HEK293 (cell line): ENCODE results near the gene GPBAR1.

Experiments used
- CTCF ChIA-PET: fragments of 350-600 bp; formaldehyde crosslinking; extraction: SDS; loops from one replicate; lab custom pipeline; 2021; ENCODE audit warnings: antibody characterized with exemption; lab: Yijun Ruan, JAX
- POLR2A ChIA-PET: fragments of 300-600 bp; formaldehyde crosslinking; extraction: SDS; loops from one replicate; lab custom pipeline; 2020; ENCODE audit warnings: antibody characterized with exemption, inconsistent platforms; lab: Yijun Ruan, JAX
- H3K27ac ChIP-seq: fragments of 200-500 bp; sonication (Bioruptor generic); 2 replicates; pipeline ENCODE4 v1.5.1; 2014; ENCODE audit warnings: low read depth, low read length, control low read depth, inconsistent platforms; ENCODE audit errors: extremely low read depth
- H3K36me3 ChIP-seq, 2 experiments: fragments of 200-500 bp in 1 of 2; sonication (Bioruptor generic) in 1 of 2; 1 replicate in 1 of 2; 2 replicates in 1 of 2; pipeline ENCODE4 v1.5.1; 2014 to 2017; ENCODE audit warnings: inconsistent platforms in 2 of 2, low read length in 2 of 2; ENCODE audit not compliant: control insufficient read depth in 2 of 2, insufficient read depth in 1 of 2
- H3K4me1 ChIP-seq: fragments of 200-500 bp; sonication (Bioruptor generic); 2 replicates; pipeline ENCODE4 v1.5.1; 2014; ENCODE audit warnings: mild to moderate bottlenecking, low read length, inconsistent platforms; ENCODE audit not compliant: control insufficient read depth, insufficient read depth
- H3K4me3 ChIP-seq: 2 replicates; pipeline ENCODE4 v1.5.1; 2011; ENCODE audit warnings: low read depth, mild to moderate bottlenecking, control low read depth, low read length, moderate library complexity
- H3K9me3 ChIP-seq: fragments of 200-500 bp; sonication (Bioruptor generic); 2 replicates; pipeline ENCODE4 v1.5.1; 2014; ENCODE audit warnings: low read depth, low read length, inconsistent platforms; ENCODE audit not compliant: control insufficient read depth, insufficient read depth
- EGR2 ChIP-seq: fragments of 450-650 bp; formaldehyde crosslinking; IDR thresholded peaks from 2 replicates; pipeline ENCODE4 v1.5.1; 2016; ENCODE audit warnings: low read depth, missing biosample characterization, missing genetic modification characterization
- KLF16 ChIP-seq: fragments of 450-650 bp; formaldehyde crosslinking; IDR thresholded peaks from 2 replicates; pipeline ENCODE4 v1.5.1; 2017; ENCODE audit warnings: missing biosample characterization, missing genetic modification characterization
- SP3 ChIP-seq: fragments of 450-650 bp; formaldehyde crosslinking; IDR thresholded peaks from 2 replicates; pipeline ENCODE4 v1.5.1; 2016; ENCODE audit warnings: missing biosample characterization, missing genetic modification characterization
- YY1 ChIP-seq: fragments of 450-650 bp; formaldehyde crosslinking; IDR thresholded peaks from 2 replicates; pipeline ENCODE4 v1.5.1; 2018; ENCODE audit warnings: missing biosample characterization, missing genetic modification characterization
- YY2 ChIP-seq: fragments of 450-650 bp; formaldehyde crosslinking; IDR thresholded peaks from 2 replicates; pipeline ENCODE4 v1.5.1; 2016; ENCODE audit warnings: missing biosample characterization, missing genetic modification characterization
- ZBTB48 ChIP-seq: fragments of 450-650 bp; formaldehyde crosslinking; IDR thresholded peaks from 2 replicates; pipeline ENCODE4 v1.5.1; 2016; ENCODE audit warnings: missing biosample characterization, missing genetic modification characterization
- ZNF133 ChIP-seq: fragments of 450-650 bp; formaldehyde crosslinking; IDR thresholded peaks from 2 replicates; pipeline ENCODE4 v1.5.1; 2016; ENCODE audit warnings: missing biosample characterization, missing genetic modification characterization
- ZNF140 ChIP-seq: fragments of 450-650 bp; formaldehyde crosslinking; IDR thresholded peaks from 2 replicates; pipeline ENCODE4 v1.5.1; 2016; ENCODE audit warnings: missing biosample characterization, missing genetic modification characterization
- ZNF169 ChIP-seq: fragments of 450-650 bp; formaldehyde crosslinking; IDR thresholded peaks from 2 replicates; pipeline ENCODE4 v1.5.1; 2016; ENCODE audit warnings: missing biosample characterization, missing genetic modification characterization
- ZNF26 ChIP-seq: fragments of 450-650 bp; formaldehyde crosslinking; IDR thresholded peaks from 2 replicates; pipeline ENCODE4 v1.5.1; 2016; ENCODE audit warnings: missing biosample characterization, missing genetic modification characterization
- ZNF266 ChIP-seq: fragments of 450-650 bp; formaldehyde crosslinking; IDR thresholded peaks from 2 replicates; pipeline ENCODE4 v1.5.1; 2016; ENCODE audit warnings: missing biosample characterization, missing genetic modification characterization, low read depth
- ZNF292 ChIP-seq: fragments of 450-650 bp; formaldehyde crosslinking; IDR thresholded peaks from 2 replicates; pipeline ENCODE4 v1.5.1; 2016; ENCODE audit warnings: low read depth, missing biosample characterization, missing genetic modification characterization, borderline replicate concordance
- ZNF529 ChIP-seq: fragments of 450-650 bp; formaldehyde crosslinking; IDR thresholded peaks from 2 replicates; pipeline ENCODE4 v1.5.1; 2017; ENCODE audit warnings: missing genetic modification characterization, missing biosample characterization; ENCODE audit not compliant: insufficient replicate concordance
- ZNF610 ChIP-seq: fragments of 450-650 bp; formaldehyde crosslinking; IDR thresholded peaks from 2 replicates; pipeline ENCODE4 v1.5.1; 2016; ENCODE audit warnings: missing biosample characterization, missing genetic modification characterization, borderline replicate concordance
- ZNF621 ChIP-seq: fragments of 450-650 bp; formaldehyde crosslinking; IDR thresholded peaks from 2 replicates; pipeline ENCODE4 v1.5.1; 2017; ENCODE audit warnings: missing biosample characterization, missing genetic modification characterization
- ZNF658 ChIP-seq: fragments of 450-650 bp; formaldehyde crosslinking; IDR thresholded peaks from 2 replicates; pipeline ENCODE4; 2016; ENCODE audit warnings: missing biosample characterization, missing genetic modification characterization
- ZNF701 ChIP-seq: fragments of 450-650 bp; formaldehyde crosslinking; IDR thresholded peaks from 2 replicates; pipeline ENCODE4 v1.5.1; 2016; ENCODE audit warnings: missing biosample characterization, missing genetic modification characterization
- ZNF707 ChIP-seq: fragments of 450-650 bp; formaldehyde crosslinking; IDR thresholded peaks from 2 replicates; pipeline ENCODE4 v1.5.1; 2016; ENCODE audit warnings: missing biosample characterization, missing genetic modification characterization
- ZNF792 ChIP-seq: fragments of 450-650 bp; formaldehyde crosslinking; IDR thresholded peaks from 2 replicates; pipeline ENCODE4 v1.5.1; 2016; ENCODE audit warnings: missing biosample characterization, missing genetic modification characterization
- ZSCAN5A ChIP-seq: fragments of 450-650 bp; formaldehyde crosslinking; IDR thresholded peaks from 2 replicates; pipeline ENCODE4 v1.5.1; 2016; ENCODE audit warnings: missing biosample characterization, missing genetic modification characterization
- TF ChIP-seq, protein P1 (sequence below): fragments of 450-650 bp; formaldehyde crosslinking; IDR thresholded peaks from 2 replicates; pipeline ENCODE4 v1.5.1; 2017; ENCODE audit warnings: missing biosample characterization, mild to moderate bottlenecking, missing genetic modification characterization, moderate library complexity

Gene GPBAR1

GRCh38 chr2:218273908-218274249 is 13.1 kb downstream of the GPBAR1 start:
- ChIA-PET CTCF (interaction anchor here (0.5 to 7.3 kb wide), 11 partner anchors 8 to 722 kb away, joined by 3 to 89 read pairs (median 4); partner anchors contain the start of gene TMBIM1), POLR2A (interaction anchor here (4.3 kb wide), 1 partner anchor 13 kb away, joined by 29 read pairs; no protein-coding TSS in a partner anchor)
- no peak overlapping the region for H3K27ac ChIP-seq
- H3K9me3 ChIP-seq, result no peaks in the 10 kb centered on the region
- H3K36me3 ChIP-seq, result peaks cover 6 to 64% of the 10 kb centered on the region in 2 experiments; a peak in 2 of 3 replicates
- no peak overlapping the region for H3K4me3 ChIP-seq
- TF ChIP-seq KLF16 (tag by site-specific recombination), result no peak
- no peak for TF ChIP-seq ZNF26 (tag by site-specific recombination)
- no peak for TF ChIP-seq ZNF169
- no peak for TF ChIP-seq EGR2
- TF ChIP-seq ZNF529 (tag by site-specific recombination), result no peak
- no peak for TF ChIP-seq ZNF292 (tag by site-specific recombination)
- peaks cover 3% of the 10 kb centered on the region; the same call in 1 of the 2 replicates for H3K4me1 ChIP-seq

- Histone ChIP-seq H3K36me3 (peaks cover 4 to 71% of the 10 kb centered on the region in 2 experiments; a peak in 2 of 3 replicates), H3K4me3 (no peak overlapping the region), H3K27ac (no peak overlapping the region), H3K9me3 (no peaks in the 10 kb centered on the region), H3K4me1 (peaks cover 3% of the 10 kb centered on the region; the same call in 1 of the 2 replicates)
- CTCF ChIA-PET, result interaction anchor here (0.7 to 7.3 kb wide), 4 partner anchors 11 to 121 kb away, joined by 3 to 89 read pairs (median 32); partner anchors contain the start of gene TMBIM1
- TF ChIP-seq ZSCAN5A (tag by site-specific recombination) (no peak), ZNF621 (tag by site-specific recombination) (no peak), YY1 (tag by site-specific recombination) (no peak), ZBTB48 (tag by site-specific recombination) (no peak), ZNF701 (tag by site-specific recombination) (no peak), ZNF610 (tag by site-specific recombination) (no peak), YY2 (tag by site-specific recombination) (no peak), ZNF140 (no peak), ZNF133 (tag by site-specific recombination) (no peak), SP3 (tag by site-specific recombination) (no peak), ZNF792 (tag by site-specific recombination) (no peak), ZNF707 (tag by site-specific recombination) (no peak), ZNF266 (no peak)
- POLR2A ChIA-PET, result interaction anchor here (4.3 kb wide), 1 partner anchor 12 kb away, joined by 29 read pairs; no protein-coding TSS in a partner anchor
Measured at GRCh38 chr2:218274586-218274985, 13.8 kb downstream of the GPBAR1 start.

- H3K36me3 ChIP-seq, result peaks cover 4 to 81% of the 10 kb centered on the region in 2 experiments; a peak in 2 of 3 replicates
- CTCF ChIA-PET, result interaction anchor here (0.6 to 7.3 kb wide), 6 partner anchors 10 to 191 kb away, joined by 3 to 89 read pairs (median 4); partner anchors contain the start of gene TMBIM1
Measured at GRCh38 chr2:218275371-218276072, 14.7 kb downstream of the GPBAR1 start.

More at GRCh38 chr2:218275371-218276072, 14.7 kb downstream of the GPBAR1 start:
- POLR2A ChIA-PET, result interaction anchor here (0.5 to 4.3 kb wide), 3 partner anchors 11 to 130 kb away, joined by 4 to 29 read pairs (median 7); no protein-coding TSS in a partner anchor
- Histone ChIP-seq H3K4me1 (peaks cover 3% of the 10 kb centered on the region; the same call in 1 of the 2 replicates), H3K27ac (no peak overlapping the region), H3K9me3 (no peaks in the 10 kb centered on the region), H3K4me3 (no peak overlapping the region)
- TF ChIP-seq, protein P1, sequence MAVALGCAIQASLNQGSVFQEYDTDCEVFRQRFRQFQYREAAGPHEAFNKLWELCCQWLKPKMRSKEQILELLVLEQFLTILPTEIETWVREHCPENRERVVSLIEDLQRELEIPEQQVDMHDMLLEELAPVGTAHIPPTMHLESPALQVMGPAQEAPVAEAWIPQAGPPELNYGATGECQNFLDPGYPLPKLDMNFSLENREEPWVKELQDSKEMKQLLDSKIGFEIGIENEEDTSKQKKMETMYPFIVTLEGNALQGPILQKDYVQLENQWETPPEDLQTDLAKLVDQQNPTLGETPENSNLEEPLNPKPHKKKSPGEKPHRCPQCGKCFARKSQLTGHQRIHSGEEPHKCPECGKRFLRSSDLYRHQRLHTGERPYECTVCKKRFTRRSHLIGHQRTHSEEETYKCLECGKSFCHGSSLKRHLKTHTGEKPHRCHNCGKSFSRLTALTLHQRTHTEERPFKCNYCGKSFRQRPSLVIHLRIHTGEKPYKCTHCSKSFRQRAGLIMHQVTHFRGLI (tag by site-specific recombination), result no peak
- no peak for TF ChIP-seq ZNF658 (tag by site-specific recombination)
